ENCODE data around the gene CLCN6.

CLCN6 gene

GRCh38 chr1:11836955-11837766 is 31.2 kb downstream of the CLCN6 start:
- Histone ChIP-seq H3K79me2 (ENCODE audit: insufficient read depth, low read depth) (no peaks in the 10 kb centered on the region), H3K4me2 (no peak overlapping the region), H3K4me1 (ENCODE audit: low read depth, poor library complexity, severe bottlenecking) (peaks cover 1% of the 10 kb centered on the region), H3K4me3 (IDR thresholded peaks at IDR 0.05; ENCODE audit: insufficient read depth, low read depth, low read length) (no peak overlapping the region), H3K27ac (no peak overlapping the region), H3K27me3 (ENCODE audit: insufficient read depth, low read depth) (no peaks in the 10 kb centered on the region), H4K20me1 (ENCODE audit: insufficient read depth) (no peaks in the 10 kb centered on the region), H3K9ac (no peak overlapping the region), H2AFZ (ENCODE audit: low read depth) (no peak overlapping the region), H3K36me3 (ENCODE audit: insufficient read depth) (no peaks in the 10 kb centered on the region)
- no peak for TF ChIP-seq CTCF (conservative IDR thresholded peaks at IDR 0.05; ENCODE audit: low read depth, low read length)

- peaks cover 6% of the 10 kb centered on the region for H3K4me1 ChIP-seq (ENCODE audit: low read depth, poor library complexity, severe bottlenecking)
- H3K27me3 ChIP-seq (ENCODE audit: insufficient read depth, low read depth), result no peaks in the 10 kb centered on the region
- H3K9ac ChIP-seq, result no peak overlapping the region
- no peaks in the 10 kb centered on the region for H3K36me3 ChIP-seq (ENCODE audit: insufficient read depth)
- no peak for TF ChIP-seq CTCF (conservative IDR thresholded peaks at IDR 0.05; ENCODE audit: low read depth, low read length)
- no peak overlapping the region for H3K4me3 ChIP-seq (IDR thresholded peaks at IDR 0.05; ENCODE audit: insufficient read depth, low read depth, low read length)
- no peak overlapping the region for H3K27ac ChIP-seq
- H4K20me1 ChIP-seq (ENCODE audit: insufficient read depth), result no peaks in the 10 kb centered on the region
- no peak overlapping the region for H3K4me2 ChIP-seq
- no peak overlapping the region for H2AFZ ChIP-seq (ENCODE audit: low read depth)
- H3K79me2 ChIP-seq (ENCODE audit: insufficient read depth, low read depth), result no peaks in the 10 kb centered on the region
Measured at GRCh38 chr1:11837767-11838348, 31.9 kb downstream of the CLCN6 start.

GRCh38 chr1:11838349-11839272 is 32.6 kb downstream of the CLCN6 start:
- H2AFZ ChIP-seq (ENCODE audit: low read depth), result no peak overlapping the region
- no peak overlapping the region for H3K4me3 ChIP-seq (IDR thresholded peaks at IDR 0.05; ENCODE audit: insufficient read depth, low read depth, low read length)
- no peak overlapping the region for H3K4me2 ChIP-seq
- peaks cover 6% of the 10 kb centered on the region for H3K4me1 ChIP-seq (ENCODE audit: low read depth, poor library complexity, severe bottlenecking)
- H3K9ac ChIP-seq, result no peak overlapping the region
- H4K20me1 ChIP-seq (ENCODE audit: insufficient read depth), result no peaks in the 10 kb centered on the region
- no peak overlapping the region for H3K27ac ChIP-seq
- H3K27me3 ChIP-seq (ENCODE audit: insufficient read depth, low read depth), result no peaks in the 10 kb centered on the region
- no peaks in the 10 kb centered on the region for H3K36me3 ChIP-seq (ENCODE audit: insufficient read depth)
- TF ChIP-seq CTCF (conservative IDR thresholded peaks at IDR 0.05; ENCODE audit: low read depth, low read length), result peak; percentile 93
- H3K79me2 ChIP-seq (ENCODE audit: insufficient read depth, low read depth), result no peaks in the 10 kb centered on the region

GRCh38 chr1:11839727-11840705 is 34.0 kb downstream of the CLCN6 start:
- H4K20me1 ChIP-seq (ENCODE audit: insufficient read depth), result no peaks in the 10 kb centered on the region
- H3K4me1 ChIP-seq (ENCODE audit: low read depth, poor library complexity, severe bottlenecking), result peaks cover 6% of the 10 kb centered on the region
- no peak overlapping the region for H3K9ac ChIP-seq
- no peak overlapping the region for H3K27ac ChIP-seq
- H3K4me2 ChIP-seq, result no peak overlapping the region
- H3K79me2 ChIP-seq (ENCODE audit: insufficient read depth, low read depth), result no peaks in the 10 kb centered on the region
- H2AFZ ChIP-seq (ENCODE audit: low read depth), result no peak overlapping the region
- H3K4me3 ChIP-seq (IDR thresholded peaks at IDR 0.05; ENCODE audit: insufficient read depth, low read depth, low read length), result no peak overlapping the region
- H3K36me3 ChIP-seq (ENCODE audit: insufficient read depth), result no peaks in the 10 kb centered on the region
- no peaks in the 10 kb centered on the region for H3K27me3 ChIP-seq (ENCODE audit: insufficient read depth, low read depth)
- no peak for TF ChIP-seq CTCF (conservative IDR thresholded peaks at IDR 0.05; ENCODE audit: low read depth, low read length)

Data from KMS-11 (cell line).